ENCODE results near the gene H3-3A.

- TF ChIP-seq REST (IDR thresholded peaks at IDR 0.05; ENCODE audit: borderline replicate concordance), result no peak
- TF ChIP-seq CTCF (IDR thresholded peaks at IDR 0.05; ENCODE audit: poor library complexity, severe bottlenecking), result no peak
- no peak for TF ChIP-seq POLR2AphosphoS5 (IDR thresholded peaks at IDR 0.05)
These were observed 11.2 kb upstream of the H3-3A start for GRCh38 chr1:226051365-226051764.

Measured in neural cell (in vitro differentiated cells).